A673 (cell line): ENCODE results near the gene SLC35A3. TPM values are rescaled to one million over a fixed set of nuclear protein-coding genes. Genes with fewer than 3 reads are reported as not detected.

Experiments
- BruUV-seq: library from RNA; stranded (reverse); fragments of 400-500 nt; replicated peaks from 2 replicates; lab custom pipeline; 2021; lab: Mats Ljungman, UMichigan
- CTCF ChIA-PET: fragments of 300-600 bp; sonication (Branson Sonifier 250); formaldehyde crosslinking; loops from one replicate; lab custom pipeline; 2022; ENCODE audit warnings: antibody characterized with exemption; lab: Charles Lee
- POLR2A ChIA-PET: fragments of 300-600 bp; sonication (Branson Sonifier 250); formaldehyde crosslinking; loops from one replicate; lab custom pipeline; 2022; ENCODE audit warnings: antibody characterized with exemption; ENCODE audit not compliant: low non-redundant PET; lab: Charles Lee
- DNase-seq: peaks from one replicate; pipeline ENCODE4 v3.0.0-alpha.2; 2015; ENCODE audit warnings: low spot score
- H3K27ac ChIP-seq: fragments of 200-600 bp; sonication (generic); 2 replicates; pipeline ENCODE4 v1.5.1; 2016; ENCODE audit warnings: mixed run types, low read depth, mild to moderate bottlenecking, mixed read lengths, antibody characterized with exemption, low read length; ENCODE audit not compliant: poor library complexity, severe bottlenecking
- H3K27me3 ChIP-seq: fragments of 200-600 bp; sonication (generic); replicated peaks from 2 replicates; pipeline ENCODE4 v1.6.1; 2017; ENCODE audit warnings: mixed run types, low read depth, mild to moderate bottlenecking, mixed read lengths, antibody characterized with exemption, low read length; ENCODE audit not compliant: insufficient read depth, poor library complexity
- H3K36me3 ChIP-seq: fragments of 200-600 bp; sonication (generic); 2 replicates; pipeline ENCODE4 v1.6.1; 2016; ENCODE audit warnings: mixed run types, mild to moderate bottlenecking, mixed read lengths, antibody characterized with exemption, low read length; ENCODE audit not compliant: insufficient read depth, poor library complexity, severe bottlenecking
- H3K4me1 ChIP-seq: fragments of 200-600 bp; sonication (generic); 2 replicates; pipeline ENCODE4 v1.6.1; 2017; ENCODE audit warnings: mixed run types, mild to moderate bottlenecking, mixed read lengths, antibody characterized with exemption, low read length; ENCODE audit not compliant: insufficient read depth, poor library complexity, severe bottlenecking
- H3K4me3 ChIP-seq: fragments of 200-600 bp; sonication (generic); 2 replicates; pipeline ENCODE4 v1.5.1; 2016; ENCODE audit warnings: low read depth, mixed run types, mild to moderate bottlenecking, mixed read lengths, low read length; ENCODE audit not compliant: poor library complexity, severe bottlenecking
- H3K9me3 ChIP-seq: fragments of 200-600 bp; sonication (generic); 2 replicates; pipeline ENCODE4 v1.6.1; 2016; ENCODE audit warnings: mixed run types, low read depth, mild to moderate bottlenecking, mixed read lengths, antibody characterized with exemption, low read length; ENCODE audit not compliant: poor library complexity, severe bottlenecking
- EZH2 ChIP-seq: fragments of 200-600 bp; sonication (generic); IDR thresholded peaks from 2 replicates; pipeline ENCODE4 v1.6.1; 2017; ENCODE audit warnings: borderline replicate concordance, low read depth, mild to moderate bottlenecking, mixed read lengths, antibody characterized with exemption, low read length; ENCODE audit not compliant: poor library complexity, severe bottlenecking
- intact Hi-C: fragments of 100-400 bp; cut with micrococcal nuclease; formaldehyde crosslinking; loops from one replicate; pipeline ENCODE4 v1.10.0; 2022; ENCODE audit not compliant: unreplicated experiment
- total RNA-seq: library from RNA; stranded (reverse); gene quantifications from 2 replicates; pipeline ENCODE4 v1.2.3, GENCODE V29; 2021
- TF ChIP-seq, protein P1 (sequence below): fragments of 300-800, 200-600 bp; sonication (generic); conservative IDR thresholded peaks from 2 replicates; pipeline ENCODE4 v1.5.1; 2017; ENCODE audit warnings: low read depth, mild to moderate bottlenecking, antibody characterized with exemption, low read length, moderate library complexity, mixed read lengths

Gene SLC35A3
- total RNA-seq, 1 experiment from 2014 or later, result 25.0 TPM

DNA sequence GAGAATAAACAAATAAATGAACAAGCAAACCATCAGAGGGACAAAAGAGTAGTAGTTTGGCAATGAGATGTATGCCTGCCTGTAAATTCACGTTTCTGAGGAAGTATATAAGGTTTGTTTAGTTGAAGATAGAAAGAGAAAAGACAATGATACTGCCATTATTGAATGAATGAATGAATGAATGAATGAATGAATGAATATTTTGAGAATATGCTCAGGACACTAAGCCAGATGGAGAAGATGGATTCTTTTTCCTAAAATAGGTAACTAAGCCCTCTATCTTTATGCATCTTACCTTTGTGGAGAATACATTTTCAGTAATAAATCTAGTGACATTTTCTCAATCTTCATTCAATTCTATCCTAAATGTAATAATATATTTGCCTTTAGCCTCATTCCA is 49.4 kb downstream of the SLC35A3 start:
- ChIA-PET CTCF (no interaction called here), POLR2A (no interaction called here)
- no TSS peak for BruUV-seq
- TF ChIP-seq, protein P1, sequence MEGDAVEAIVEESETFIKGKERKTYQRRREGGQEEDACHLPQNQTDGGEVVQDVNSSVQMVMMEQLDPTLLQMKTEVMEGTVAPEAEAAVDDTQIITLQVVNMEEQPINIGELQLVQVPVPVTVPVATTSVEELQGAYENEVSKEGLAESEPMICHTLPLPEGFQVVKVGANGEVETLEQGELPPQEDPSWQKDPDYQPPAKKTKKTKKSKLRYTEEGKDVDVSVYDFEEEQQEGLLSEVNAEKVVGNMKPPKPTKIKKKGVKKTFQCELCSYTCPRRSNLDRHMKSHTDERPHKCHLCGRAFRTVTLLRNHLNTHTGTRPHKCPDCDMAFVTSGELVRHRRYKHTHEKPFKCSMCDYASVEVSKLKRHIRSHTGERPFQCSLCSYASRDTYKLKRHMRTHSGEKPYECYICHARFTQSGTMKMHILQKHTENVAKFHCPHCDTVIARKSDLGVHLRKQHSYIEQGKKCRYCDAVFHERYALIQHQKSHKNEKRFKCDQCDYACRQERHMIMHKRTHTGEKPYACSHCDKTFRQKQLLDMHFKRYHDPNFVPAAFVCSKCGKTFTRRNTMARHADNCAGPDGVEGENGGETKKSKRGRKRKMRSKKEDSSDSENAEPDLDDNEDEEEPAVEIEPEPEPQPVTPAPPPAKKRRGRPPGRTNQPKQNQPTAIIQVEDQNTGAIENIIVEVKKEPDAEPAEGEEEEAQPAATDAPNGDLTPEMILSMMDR, result no peak
- TF ChIP-seq EZH2, result no peak
- DNase-seq, result no peak
- Histone ChIP-seq H3K4me1 (no peaks in the 10 kb centered on the region), H3K36me3 (no peaks in the 10 kb centered on the region), H3K4me3 (no peak overlapping the region), H3K27ac (no peak overlapping the region), H3K27me3 (no peaks in the 10 kb centered on the region), H3K9me3 (no peaks in the 10 kb centered on the region)
- intact Hi-C loops, result no loop called here

DNA sequence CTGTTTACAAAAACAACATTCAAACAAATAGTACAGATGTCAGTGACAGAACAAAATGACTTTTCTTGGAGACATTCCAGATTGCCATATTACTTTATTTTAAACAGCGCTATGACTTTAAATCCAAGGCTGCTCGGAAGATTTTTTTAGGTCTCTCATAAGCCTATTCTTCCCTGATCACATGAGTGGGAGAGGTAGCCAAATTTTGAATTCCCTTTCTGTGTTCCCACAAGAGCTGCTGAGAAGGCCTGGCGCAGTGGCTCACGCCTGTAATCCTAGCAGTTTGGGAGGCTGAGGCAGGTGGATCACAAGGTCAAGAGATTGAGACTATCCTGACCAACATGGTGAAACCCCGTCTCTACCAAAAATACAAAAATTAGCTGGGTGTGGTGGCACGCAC is 53.7 kb downstream of the SLC35A3 start:
- BruUV-seq, result no TSS peak
- intact Hi-C loops, result no loop called here
- Histone ChIP-seq H3K4me3 (no peak overlapping the region), H3K27ac (no peak overlapping the region), H3K27me3 (no peaks in the 10 kb centered on the region), H3K9me3 (no peaks in the 10 kb centered on the region), H3K36me3 (no peaks in the 10 kb centered on the region), H3K4me1 (no peaks in the 10 kb centered on the region)
- DNase-seq, result no peak
- ChIA-PET CTCF (no interaction called here), POLR2A (no interaction called here)
- TF ChIP-seq EZH2, result no peak
- TF ChIP-seq, protein P1, result no peak

DNA sequence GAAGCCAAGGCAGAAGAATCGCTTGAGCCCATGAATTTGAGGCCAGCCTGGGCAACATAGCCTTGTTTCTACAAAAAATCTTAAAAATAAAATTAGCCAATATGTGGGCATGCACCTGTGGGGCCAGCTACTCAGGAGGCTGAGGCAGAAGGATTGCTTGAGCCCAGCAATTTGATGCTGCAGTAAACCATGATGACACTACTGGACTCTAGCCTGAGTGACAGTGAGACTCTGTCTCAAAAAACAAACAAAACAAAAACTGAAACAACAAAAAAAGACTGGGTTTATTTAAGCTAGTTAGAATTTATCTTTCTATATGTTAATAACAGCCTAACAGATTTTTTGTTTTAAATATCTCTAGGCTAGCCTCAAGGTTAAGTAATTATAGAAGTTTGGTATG is 57.4 kb downstream of the SLC35A3 start:
- POLR2A ChIA-PET, result no interaction called here
- H3K9me3 ChIP-seq, result no peaks in the 10 kb centered on the region
- intact Hi-C loops, result no loop called here
- H3K27me3 ChIP-seq, result no peaks in the 10 kb centered on the region
- BruUV-seq, result no TSS peak
- CTCF ChIA-PET, result no interaction called here
- no peak for TF ChIP-seq EZH2
- TF ChIP-seq, protein P1, result no peak
- no peak overlapping the region for H3K27ac ChIP-seq
- no peak for DNase-seq
- no peaks in the 10 kb centered on the region for H3K4me1 ChIP-seq
- no peaks in the 10 kb centered on the region for H3K36me3 ChIP-seq
- H3K4me3 ChIP-seq, result no peak overlapping the region
